ENCODE data around the gene ATP6V0C.

GRCh38 chr16:2529961-2530628 is 16.3 kb downstream of the ATP6V0C start:
- TF ChIP-seq EZH2 (IDR thresholded peaks at IDR 0.05; ENCODE audit: borderline replicate concordance, low read length) (no peak), CTCF (conservative IDR thresholded peaks at IDR 0.05 in 1 of 2, IDR thresholded peaks at IDR 0.05 in 1 of 2; ENCODE audit: extremely low read depth in 1 of 2, insufficient read depth in 1 of 2, low read depth in 1 of 2, low read length in 2 of 2) (no peak)
